Stimulated activated naive CD8-positive, alpha-beta T cell treated with anti-CD3 and anti-CD28 coated beads, Interleukin-15, Interleukin-2, amounts not matched to agents 100 ng/mL and 50 ng/mL, for 24 hours (primary cell): ENCODE data around the gene DAPK1.
"Not testable (repeated sequence)": the region's sequence is repeated elsewhere in the genome, so short reads cannot be mapped to it uniquely, and the experiment has no call there.

ENCODE experiments used
- H3K27ac Mint-ChIP-seq: one replicate; pipeline ENCODE4 v1.8.0; 2021; ENCODE audit warnings: mild to moderate bottlenecking, mixed read lengths
- H3K27me3 Mint-ChIP-seq: one replicate; pipeline ENCODE4 v1.8.0; 2021; ENCODE audit warnings: mixed read lengths
- H3K36me3 Mint-ChIP-seq: one replicate; pipeline ENCODE4 v1.8.0; 2021; ENCODE audit warnings: low read depth, mixed read lengths
- H3K4me1 Mint-ChIP-seq: one replicate; pipeline ENCODE4 v1.8.0; 2021; ENCODE audit warnings: low read depth, mixed read lengths
- H3K4me3 Mint-ChIP-seq: one replicate; pipeline ENCODE4 v1.8.0; 2021; ENCODE audit warnings: mild to moderate bottlenecking, mixed read lengths
- H3K9me3 Mint-ChIP-seq: one replicate; pipeline ENCODE4 v1.8.0; 2021; ENCODE audit warnings: mixed read lengths

Gene DAPK1

DNA sequence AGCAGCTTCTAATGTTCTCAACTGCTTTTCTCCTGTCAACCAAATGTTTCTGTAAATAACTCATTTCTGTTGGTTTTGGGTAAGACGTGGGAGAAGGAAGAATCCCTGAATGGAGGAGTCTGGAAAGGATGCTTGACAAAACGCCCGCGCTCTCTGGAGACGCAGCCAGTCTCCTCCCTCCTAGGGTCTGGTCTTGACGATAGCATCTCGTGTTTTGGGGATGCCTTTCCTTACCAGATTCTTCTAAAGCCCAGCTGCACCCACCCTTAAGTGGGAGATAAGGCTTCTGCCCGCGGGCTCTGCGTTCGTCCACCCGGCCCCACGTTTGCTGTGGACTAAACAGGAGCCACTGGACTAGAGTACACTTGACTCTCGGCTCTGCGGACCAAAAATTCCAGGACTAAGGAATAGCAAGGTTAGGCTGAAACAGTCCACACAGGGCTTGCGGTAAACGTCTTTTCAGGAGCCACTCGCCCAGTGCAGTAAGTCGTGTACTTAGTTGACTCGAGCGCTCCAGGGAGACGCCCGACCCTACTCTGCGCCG, 227.8 kb downstream of the DAPK1 start:
- H3K27ac Mint-ChIP-seq = no peak overlapping the region
- H3K27me3 Mint-ChIP-seq = peaks cover 34% of the 10 kb centered on the region
- H3K36me3 Mint-ChIP-seq = no peaks in the 10 kb centered on the region
- peaks cover 7% of the 10 kb centered on the region for H3K4me1 Mint-ChIP-seq
- no peaks in the 10 kb centered on the region for H3K9me3 Mint-ChIP-seq
- peak overlapping the region; percentile 81 for H3K4me3 Mint-ChIP-seq

DNA sequence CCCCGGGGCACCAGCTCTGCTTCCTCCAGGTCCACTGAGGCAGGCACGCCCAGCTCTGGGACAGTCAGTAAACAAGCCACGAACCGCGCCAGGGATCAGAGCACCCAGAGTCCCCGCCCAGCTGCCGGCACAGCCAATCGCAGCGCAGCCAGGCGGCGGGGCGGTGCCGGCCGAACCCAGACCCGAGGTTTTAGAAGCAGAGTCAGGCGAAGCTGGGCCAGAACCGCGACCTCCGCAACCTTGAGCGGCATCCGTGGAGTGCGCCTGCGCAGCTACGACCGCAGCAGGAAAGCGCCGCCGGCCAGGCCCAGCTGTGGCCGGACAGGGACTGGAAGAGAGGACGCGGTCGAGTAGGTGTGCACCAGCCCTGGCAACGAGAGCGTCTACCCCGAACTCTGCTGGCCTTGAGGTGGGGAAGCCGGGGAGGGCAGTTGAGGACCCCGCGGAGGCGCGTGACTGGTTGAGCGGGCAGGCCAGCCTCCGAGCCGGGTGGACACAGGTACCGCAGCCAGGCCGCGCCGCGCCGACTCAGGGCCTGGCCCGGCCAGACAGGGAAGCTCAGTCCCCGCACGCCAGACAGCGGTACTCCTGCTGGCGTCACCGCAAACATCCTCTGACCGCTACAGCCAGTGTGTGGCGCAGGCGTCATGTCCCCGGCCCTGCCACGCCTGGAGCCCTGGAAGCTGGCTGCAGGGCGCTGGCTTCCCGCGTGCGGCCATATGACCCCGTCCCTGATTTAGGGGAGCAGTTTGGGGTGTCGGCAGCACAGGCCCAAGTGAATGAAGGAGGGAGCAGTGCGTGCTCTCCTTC, 228.4 kb downstream of the DAPK1 start, which contains the start of gene CTSL:
CTSL (plus strand) TSS at position 220 of the 810 bp plus-strand sequence. CDS start 1,485 bp downstream, outside the sequence.
- Mint-ChIP-seq H3K4me1 (peaks cover 7% of the 10 kb centered on the region), H3K27me3 (peaks cover 34% of the 10 kb centered on the region), H3K4me3 (peak within 1 kb of the TSS; percentile 81), H3K27ac (peak within 1 kb of the TSS; percentile 31), H3K36me3 (no peaks in the 10 kb centered on the region), H3K9me3 (no peaks in the 10 kb centered on the region)

GRCh38 chr9:87729246-87729645, 231.6 kb downstream of the DAPK1 start:
- Mint-ChIP-seq H3K27ac (no peak overlapping the region), H3K36me3 (no peaks in the 10 kb centered on the region), H3K4me3 (no peak overlapping the region)

DNA sequence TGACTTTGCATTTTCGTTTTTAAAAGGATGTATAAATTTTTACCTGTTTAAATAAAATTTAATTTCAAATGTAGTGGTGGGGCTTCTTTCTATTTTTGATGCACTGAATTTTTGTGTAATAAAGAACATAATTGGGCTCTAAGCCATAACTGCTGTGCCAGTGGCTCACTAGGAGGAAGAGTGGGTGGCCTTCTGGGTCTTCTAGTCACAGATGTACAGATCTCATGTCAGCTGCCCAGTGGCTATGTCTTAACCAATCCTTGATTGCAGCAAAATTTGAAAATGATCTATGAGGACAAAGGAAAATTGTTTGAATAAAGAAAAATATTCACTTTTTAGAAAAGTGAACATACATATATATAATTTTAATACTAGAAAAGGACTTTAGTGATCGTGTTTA, 233.7 kb downstream of the DAPK1 start:
- Mint-ChIP-seq H3K4me3 (no peak overlapping the region), H3K36me3 (no peaks in the 10 kb centered on the region), H3K27ac (no peak overlapping the region), H3K9me3 (no peaks in the 10 kb centered on the region), H3K27me3 (peaks cover 35% of the 10 kb centered on the region), H3K4me1 (peaks cover 3% of the 10 kb centered on the region)

More at GRCh38 chr9:87729246-87729645, 231.6 kb downstream of the DAPK1 start:
- Mint-ChIP-seq H3K9me3 (no peaks in the 10 kb centered on the region), H3K27me3 (peaks cover 46% of the 10 kb centered on the region), H3K4me1 (peaks cover 7% of the 10 kb centered on the region)

DNA sequence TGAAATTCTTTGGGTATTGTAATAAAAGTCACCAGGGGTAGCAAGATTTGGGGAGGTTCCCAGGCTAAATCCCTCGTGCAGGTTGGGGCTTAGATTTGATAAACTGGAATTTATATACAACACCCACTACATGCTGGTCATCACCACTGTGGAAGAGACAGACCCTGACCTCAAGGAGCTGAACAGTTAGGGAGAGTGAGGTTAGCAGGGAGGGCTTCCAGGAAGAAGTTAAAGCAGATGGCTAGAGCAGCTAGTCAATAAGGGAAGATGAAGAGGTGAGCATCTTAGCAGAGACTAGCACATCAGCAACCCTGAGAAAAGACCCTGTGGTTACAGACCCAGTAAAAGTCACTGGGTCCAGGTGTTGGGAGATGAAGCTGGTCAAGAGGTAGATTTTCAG, 234.7 kb downstream of the DAPK1 start:
- H3K9me3 Mint-ChIP-seq = no peaks in the 10 kb centered on the region
- no peak overlapping the region for H3K27ac Mint-ChIP-seq
- H3K4me1 Mint-ChIP-seq = no peaks in the 10 kb centered on the region
- H3K4me3 Mint-ChIP-seq = no peak overlapping the region
- no peaks in the 10 kb centered on the region for H3K36me3 Mint-ChIP-seq
- peaks cover 32% of the 10 kb centered on the region for H3K27me3 Mint-ChIP-seq

- Mint-ChIP-seq H3K36me3 (no peaks in the 10 kb centered on the region), H3K4me3 (no peak overlapping the region), H3K4me1 (no peaks in the 10 kb centered on the region), H3K9me3 (no peaks in the 10 kb centered on the region), H3K27me3 (peaks cover 34% of the 10 kb centered on the region), H3K27ac (no peak overlapping the region)
Observed at GRCh38 chr9:87732756-87733155, 235.1 kb downstream of the DAPK1 start.

DNA sequence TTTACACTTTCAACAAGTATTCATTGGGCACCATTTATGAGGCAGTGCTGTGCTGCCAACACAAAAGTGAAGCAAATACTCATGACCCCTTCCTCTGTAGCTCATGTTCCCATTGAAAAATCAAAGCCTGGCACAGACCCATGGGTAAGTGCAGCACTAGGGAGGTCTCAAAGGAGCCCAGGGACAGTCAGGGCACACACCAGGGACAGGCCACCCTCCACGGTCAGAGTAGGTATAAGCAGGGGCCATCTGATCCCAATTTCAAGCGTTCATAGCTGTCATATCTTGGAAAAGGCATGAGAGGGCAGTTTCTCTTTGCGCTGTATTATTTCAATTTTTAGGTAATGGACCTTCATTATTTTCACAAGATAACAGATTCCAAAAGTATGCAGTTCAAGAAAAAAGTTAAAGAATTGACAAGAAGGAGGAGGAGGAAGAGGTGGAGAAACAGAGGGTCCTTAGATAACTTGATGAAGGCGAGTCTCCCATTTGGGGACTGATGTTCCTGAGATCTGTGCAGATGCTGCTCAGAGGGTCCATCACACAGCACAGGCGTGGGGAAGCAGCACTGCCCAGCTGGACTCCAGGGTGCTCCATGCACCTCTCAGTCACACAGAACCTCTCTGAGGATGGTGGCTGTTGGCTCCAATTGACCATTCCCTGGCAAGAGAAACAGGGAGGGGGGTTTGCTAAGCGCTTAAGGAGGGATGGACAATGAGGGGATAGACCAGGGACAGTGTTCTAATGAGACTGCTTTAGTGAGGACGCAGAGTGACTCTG, 235.8 kb downstream of the DAPK1 start:
- Mint-ChIP-seq H3K27ac (no peak overlapping the region), H3K27me3 (peaks cover 32% of the 10 kb centered on the region)

GRCh38 chr9:87734106-87734505, 236.4 kb downstream of the DAPK1 start:
- no peak overlapping the region for H3K27ac Mint-ChIP-seq
- no peaks in the 10 kb centered on the region for H3K4me1 Mint-ChIP-seq
- H3K4me3 Mint-ChIP-seq = no peak overlapping the region
- no peaks in the 10 kb centered on the region for H3K36me3 Mint-ChIP-seq
- H3K9me3 Mint-ChIP-seq = no peaks in the 10 kb centered on the region
- peaks cover 32% of the 10 kb centered on the region for H3K27me3 Mint-ChIP-seq

More for the DNA sequence above, 235.8 kb downstream of the DAPK1 start:
- Mint-ChIP-seq H3K4me1 (no peaks in the 10 kb centered on the region), H3K4me3 (no peak overlapping the region), H3K36me3 (no peaks in the 10 kb centered on the region), H3K9me3 (no peaks in the 10 kb centered on the region)

- peaks cover 27% of the 10 kb centered on the region for H3K27me3 Mint-ChIP-seq
- no peaks in the 10 kb centered on the region for H3K36me3 Mint-ChIP-seq
- peaks cover 4% of the 10 kb centered on the region for H3K9me3 Mint-ChIP-seq
- no peaks in the 10 kb centered on the region for H3K4me1 Mint-ChIP-seq
- H3K27ac Mint-ChIP-seq = no peak overlapping the region
- no peak overlapping the region for H3K4me3 Mint-ChIP-seq
Observed at GRCh38 chr9:87739546-87739945, 241.9 kb downstream of the DAPK1 start.

GRCh38 chr9:87740209-87740608, 242.5 kb downstream of the DAPK1 start:
- H3K36me3 Mint-ChIP-seq = no peaks in the 10 kb centered on the region
- no peaks in the 10 kb centered on the region for H3K4me1 Mint-ChIP-seq
- no peak overlapping the region for H3K4me3 Mint-ChIP-seq
- H3K27ac Mint-ChIP-seq = no peak overlapping the region
- peaks cover 4% of the 10 kb centered on the region for H3K9me3 Mint-ChIP-seq
- H3K27me3 Mint-ChIP-seq = peaks cover 26% of the 10 kb centered on the region

DNA sequence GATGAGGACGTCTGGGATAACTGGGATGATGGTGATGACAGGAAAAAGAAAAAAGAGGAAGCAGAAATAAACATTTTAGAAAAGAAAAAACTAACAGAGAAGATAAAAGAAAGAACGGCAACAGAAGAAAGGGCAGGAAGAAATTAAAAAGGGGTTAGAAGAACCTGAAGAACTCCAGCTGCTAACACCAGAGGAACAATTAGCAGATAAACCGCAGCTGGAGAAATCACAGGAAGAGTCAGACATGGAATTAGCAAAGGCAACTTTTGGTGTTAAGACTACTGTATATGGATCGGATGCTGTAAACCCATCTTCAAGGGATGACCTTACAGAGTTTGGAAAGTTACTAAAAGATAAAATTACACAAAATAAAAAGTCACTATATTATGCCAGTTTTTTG, 243.7 kb downstream of the DAPK1 start:
- Mint-ChIP-seq H3K9me3 (peaks cover 4% of the 10 kb centered on the region), H3K27ac (no peak overlapping the region), H3K4me3 (no peak overlapping the region), H3K36me3 (no peaks in the 10 kb centered on the region), H3K4me1 (no peaks in the 10 kb centered on the region), H3K27me3 (peaks cover 22% of the 10 kb centered on the region)

DNA sequence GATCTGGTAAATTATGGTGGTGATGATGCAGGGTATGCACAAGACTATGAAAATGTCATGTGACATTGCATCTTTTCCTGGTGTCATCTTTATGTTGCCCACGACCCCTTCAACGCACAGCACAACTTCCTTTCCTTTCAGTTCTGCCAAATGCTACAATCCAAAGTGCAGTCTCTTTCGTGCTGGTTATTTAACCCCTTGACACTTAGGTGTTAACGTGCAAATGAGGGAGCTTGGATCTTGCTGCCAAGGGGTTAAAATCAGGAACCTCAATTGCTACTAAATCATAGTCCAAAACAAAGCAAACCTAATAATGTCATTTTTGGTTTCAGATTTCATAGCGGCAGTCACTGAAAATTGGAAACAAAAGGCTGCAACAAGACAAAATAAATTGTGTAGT, 244.2 kb downstream of the DAPK1 start:
- H3K27me3 Mint-ChIP-seq = peaks cover 22% of the 10 kb centered on the region
- no peaks in the 10 kb centered on the region for H3K4me1 Mint-ChIP-seq
- H3K36me3 Mint-ChIP-seq = no peaks in the 10 kb centered on the region
- H3K27ac Mint-ChIP-seq = no peak overlapping the region
- H3K9me3 Mint-ChIP-seq = peaks cover 4% of the 10 kb centered on the region
- H3K4me3 Mint-ChIP-seq = no peak overlapping the region

DNA sequence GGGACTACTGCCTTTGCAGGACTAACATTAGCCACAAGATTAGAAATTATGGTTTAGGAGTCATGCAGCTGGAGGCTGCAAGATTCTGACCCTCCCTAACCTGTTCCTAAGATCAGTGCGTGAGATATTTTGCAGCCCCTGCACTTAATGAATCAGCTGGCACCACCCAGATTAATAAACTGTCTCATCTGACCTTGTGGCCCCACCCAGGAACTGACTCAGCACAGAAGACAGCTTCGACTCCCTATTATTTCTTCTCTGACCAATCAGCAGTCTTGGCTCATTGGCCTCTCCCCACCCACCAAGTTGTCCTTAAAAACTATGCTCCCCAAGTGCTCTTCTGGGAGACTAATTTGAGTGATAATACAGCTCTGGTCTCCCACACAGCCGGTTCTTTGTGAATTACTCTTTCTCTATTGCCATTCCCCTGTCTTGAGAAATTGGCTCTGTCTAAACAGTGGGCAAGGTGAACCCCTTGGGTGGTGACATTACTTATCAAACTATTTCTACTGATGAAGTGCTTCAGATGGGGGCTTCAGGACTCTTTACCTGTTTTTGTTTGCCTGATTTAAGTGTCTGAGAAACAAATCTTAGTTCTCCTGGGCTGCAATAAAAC, 245.3 kb downstream of the DAPK1 start:
- peaks cover 17% of the 10 kb centered on the region for H3K27me3 Mint-ChIP-seq
- H3K4me3 Mint-ChIP-seq = no peak overlapping the region
- no peaks in the 10 kb centered on the region for H3K4me1 Mint-ChIP-seq
- H3K9me3 Mint-ChIP-seq = peaks cover 4% of the 10 kb centered on the region
- no peaks in the 10 kb centered on the region for H3K36me3 Mint-ChIP-seq
- H3K27ac Mint-ChIP-seq = no peak overlapping the region

- H3K4me3 Mint-ChIP-seq, H3K9me3 Mint-ChIP-seq, H3K4me1 Mint-ChIP-seq, H3K36me3 Mint-ChIP-seq, H3K27ac Mint-ChIP-seq: not testable (repeated sequence)
- H3K27me3 Mint-ChIP-seq = peaks cover 28% of the 10 kb centered on the region
Observed at GRCh38 chr9:87744247-87744646, 246.6 kb downstream of the DAPK1 start.

DNA sequence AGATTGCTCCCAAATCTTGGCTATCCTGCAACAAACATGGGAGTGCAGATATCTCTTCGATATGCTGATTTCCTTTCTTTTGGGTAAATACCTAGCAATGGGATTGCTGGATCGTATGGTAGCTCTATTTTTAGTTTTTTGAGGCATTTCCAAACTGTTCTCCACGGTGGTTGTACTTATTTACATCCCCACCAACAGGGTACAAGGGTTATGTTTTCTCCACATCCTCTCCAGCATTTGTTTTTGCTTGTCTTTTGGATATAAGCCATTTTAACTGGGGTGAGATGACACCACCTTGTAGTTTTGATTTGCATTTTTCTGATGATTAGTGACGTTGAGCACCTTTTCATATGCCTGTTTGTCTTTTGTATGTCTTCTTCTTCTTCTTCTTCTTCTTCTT, 248.5 kb downstream of the DAPK1 start:
- Mint-ChIP-seq H3K27ac (no peak overlapping the region), H3K36me3 (no peaks in the 10 kb centered on the region), H3K4me1 (no peaks in the 10 kb centered on the region), H3K9me3 (peaks cover 4% of the 10 kb centered on the region), H3K4me3 (no peak overlapping the region), H3K27me3 (peaks cover 21% of the 10 kb centered on the region)
